HG02852 (cell line): ENCODE data around the gene ALCAM.
"Not testable (repeated sequence)": the region's sequence is repeated elsewhere in the genome, so short reads cannot be mapped to it uniquely, and the experiment has no call there.

Source experiments
- ATAC-seq: cut with Tn5 transposase; IDR thresholded peaks from one replicate; pipeline ENCODE4 v1.9.1; 2021; ENCODE audit warnings: mild to moderate bottlenecking, moderate library complexity; ENCODE audit not compliant: unreplicated experiment

The ALCAM gene

GRCh38 chr3:105385819-105386508 lies 19.3 kb downstream of the ALCAM start:
- peak; percentile 83 for ATAC-seq

- ATAC-seq = no peak
Observed at GRCh38 chr3:105387122-105387751, 20.5 kb downstream of the ALCAM start.

GRCh38 chr3:105388176-105388575 lies 21.5 kb downstream of the ALCAM start:
- ATAC-seq = no peak

GRCh38 chr3:105389759-105390158 lies 23.1 kb downstream of the ALCAM start:
- not testable (repeated sequence) for ATAC-seq

GRCh38 chr3:105392598-105392997 lies 25.9 kb downstream of the ALCAM start:
- ATAC-seq = not testable (repeated sequence)

GRCh38 chr3:105394177-105394576 lies 27.5 kb downstream of the ALCAM start:
- no peak for ATAC-seq

GRCh38 chr3:105397974-105398373 lies 31.3 kb downstream of the ALCAM start:
- peak; percentile 72 for ATAC-seq

GRCh38 chr3:105398437-105398836 lies 31.7 kb downstream of the ALCAM start:
- no peak for ATAC-seq

GRCh38 chr3:105399062-105399461 lies 32.4 kb downstream of the ALCAM start:
- no peak for ATAC-seq

- ATAC-seq = no peak
Observed at GRCh38 chr3:105399611-105400010, 32.9 kb downstream of the ALCAM start.

GRCh38 chr3:105401254-105401653 lies 34.5 kb downstream of the ALCAM start:
- no peak for ATAC-seq

- ATAC-seq = no peak
Observed at GRCh38 chr3:105401691-105402149, 35.0 kb downstream of the ALCAM start.

GRCh38 chr3:105402287-105402801 lies 35.6 kb downstream of the ALCAM start:
- no peak for ATAC-seq

GRCh38 chr3:105403034-105403433 lies 36.3 kb downstream of the ALCAM start:
- ATAC-seq = not testable (repeated sequence)

GRCh38 chr3:105406268-105406667 lies 39.6 kb downstream of the ALCAM start:
- no peak for ATAC-seq

GRCh38 chr3:105409364-105409763 lies 42.7 kb downstream of the ALCAM start:
- ATAC-seq = no peak

- ATAC-seq = no peak
Observed at GRCh38 chr3:105413343-105413887, 46.7 kb downstream of the ALCAM start.

- ATAC-seq = no peak
Observed at GRCh38 chr3:105414841-105415240, 48.1 kb downstream of the ALCAM start.

GRCh38 chr3:105415951-105416350 lies 49.2 kb downstream of the ALCAM start:
- no peak for ATAC-seq

- no peak for ATAC-seq
Observed at GRCh38 chr3:105417525-105418289, 51.0 kb downstream of the ALCAM start.

- ATAC-seq = no peak
Observed at GRCh38 chr3:105422645-105423044, 55.9 kb downstream of the ALCAM start.
